ENCODE results near the gene NOS1AP. TPM values are rescaled to one million over a fixed set of nuclear protein-coding genes. Genes with fewer than 3 reads are reported as not detected.
A peak's percentile ranks its signal among the peaks of the same experiment; 100 is the strongest.

Gene NOS1AP
- total and polyA plus RNA-seq, 2 donors (not counting 3 experiments of a cell fraction or from before 2014, with no cell fraction given): 1.3 to 5.4 TPM

GRCh38 chr1:162335126-162335525 is 265.6 kb downstream of the NOS1AP start:
- BruUV-seq (replicated peaks): no TSS peak
- FAIRE-seq: no peak

More at GRCh38 chr1:162335126-162335525, 265.6 kb downstream of the NOS1AP start:
- no peaks in the 10 kb centered on the region for H3K4me1 ChIP-seq (ENCODE audit: control insufficient read depth, extremely low read depth, insufficient read depth, low read length)
- DNase-seq (ENCODE audit: low read depth, low spot score): peak; percentile 89
- no peak overlapping the region for H3K4me2 ChIP-seq (ENCODE audit: insufficient read depth, low read length)
- H3K27ac ChIP-seq (ENCODE audit: insufficient read depth, low read depth, low read length): no peak overlapping the region
- H3K4me3 ChIP-seq (replicated peaks in 1 of 3; ENCODE audit: insufficient read depth in 1 of 3, low read depth in 1 of 3, low read length in 3 of 3): no peak overlapping the region
- POLR2A ChIA-PET: no interaction called here
- H3K9me3 ChIP-seq (replicated peaks; ENCODE audit: control insufficient read depth, insufficient read depth, low read length): no peaks in the 10 kb centered on the region
- H3K36me3 ChIP-seq (ENCODE audit: control insufficient read depth in 2 of 2, extremely low read depth in 1 of 2, insufficient read depth in 2 of 2, low read length in 2 of 2): no peaks in the 10 kb centered on the region
- H3K9ac ChIP-seq (replicated peaks; ENCODE audit: extremely low read depth, insufficient read depth, low read length): no peak overlapping the region
- intact Hi-C loops (cut with micrococcal nuclease): no loop called here
- TF ChIP-seq POLR2AphosphoS5 (IDR thresholded peaks at IDR 0.05; ENCODE audit: insufficient read depth, low read depth, low read length) (no peak), GATA2 (IDR thresholded peaks at IDR 0.05; ENCODE audit: insufficient read depth, insufficient read length, low read depth, low read length) (no peak), POLR2A (IDR thresholded peaks at IDR 0.05; ENCODE audit: low read depth, low read length) (no peak), JUN (IDR thresholded peaks at IDR 0.05; ENCODE audit: borderline replicate concordance, insufficient read depth, insufficient read length, low read depth) (no peak), CTCF (IDR thresholded peaks at IDR 0.05; ENCODE audit: extremely low read depth in 1 of 2, insufficient read depth in 1 of 2, low read depth in 1 of 2, low read length in 2 of 2) (no peak), EZH2 (IDR thresholded peaks at IDR 0.05; ENCODE audit: borderline replicate concordance, low read depth, low read length, severe bottlenecking) (no peak), MYC (IDR thresholded peaks at IDR 0.05; ENCODE audit: low read depth, low read length) (no peak), FOS (IDR thresholded peaks at IDR 0.05; ENCODE audit: borderline replicate concordance, insufficient read depth, low read length) (no peak)
- TF ChIP-seq, protein P1, sequence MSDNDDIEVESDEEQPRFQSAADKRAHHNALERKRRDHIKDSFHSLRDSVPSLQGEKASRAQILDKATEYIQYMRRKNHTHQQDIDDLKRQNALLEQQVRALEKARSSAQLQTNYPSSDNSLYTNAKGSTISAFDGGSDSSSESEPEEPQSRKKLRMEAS (IDR thresholded peaks at IDR 0.05; ENCODE audit: insufficient read depth, insufficient read length): no peak
- CTCF ChIA-PET: interaction anchor here (0.9 to 1.5 kb wide), 3 partner anchors 10 to 17 kb away, joined by 3 to 5 read pairs (median 3); no protein-coding TSS in a partner anchor
- dilution Hi-C loops (cut with MboI; ENCODE audit: extremely low pct_ligation_motif_present, low sequenced_read_pairs): no loop called here
- no peaks in the 10 kb centered on the region for H3K27me3 ChIP-seq (ENCODE audit: control insufficient read depth in 2 of 2, insufficient read depth in 2 of 2, low read length in 2 of 2)
- no peak overlapping the region for H2AFZ ChIP-seq (ENCODE audit: low read depth, low read length)
- no peaks in the 10 kb centered on the region for H3K9me1 ChIP-seq (replicated peaks; ENCODE audit: control insufficient read depth, extremely low read depth, insufficient read depth, low read length)
- no peaks in the 10 kb centered on the region for H3K79me2 ChIP-seq (ENCODE audit: control insufficient read depth, insufficient read depth, low read length)
- H4K20me1 ChIP-seq (replicated peaks; ENCODE audit: control insufficient read depth, extremely low read depth, insufficient read depth, low read length): no peaks in the 10 kb centered on the region
